Uterus (tissue), 2 donors: ENCODE results near the gene DCUN1D2.

Experiments
- POLR2A ChIP-seq, 2 donors: fragments of 450-650 bp; IDR thresholded peaks; one replicate each; pipeline ENCODE4 v1.6.1; 2016; ENCODE audit warnings: antibody characterized with exemption in 2 of 2, mild to moderate bottlenecking in 1 of 2, moderate library complexity in 1 of 2
- TF ChIP-seq, protein P1 (sequence below), 4 experiments: fragments of 200-600 bp in 2 of 4; fragments of 450-650 bp in 2 of 4; sonication (generic) in 2 of 4; IDR thresholded peaks; one replicate each; pipeline ENCODE4 v1.5.1; 2016 to 2019; ENCODE audit warnings: antibody characterized with exemption in 4 of 4, mild to moderate bottlenecking in 2 of 4, moderate library complexity in 1 of 4

GRCh38 chr13:113471844-113472243 is 18.7 kb downstream of the DCUN1D2 start:
- TF ChIP-seq, protein P1, sequence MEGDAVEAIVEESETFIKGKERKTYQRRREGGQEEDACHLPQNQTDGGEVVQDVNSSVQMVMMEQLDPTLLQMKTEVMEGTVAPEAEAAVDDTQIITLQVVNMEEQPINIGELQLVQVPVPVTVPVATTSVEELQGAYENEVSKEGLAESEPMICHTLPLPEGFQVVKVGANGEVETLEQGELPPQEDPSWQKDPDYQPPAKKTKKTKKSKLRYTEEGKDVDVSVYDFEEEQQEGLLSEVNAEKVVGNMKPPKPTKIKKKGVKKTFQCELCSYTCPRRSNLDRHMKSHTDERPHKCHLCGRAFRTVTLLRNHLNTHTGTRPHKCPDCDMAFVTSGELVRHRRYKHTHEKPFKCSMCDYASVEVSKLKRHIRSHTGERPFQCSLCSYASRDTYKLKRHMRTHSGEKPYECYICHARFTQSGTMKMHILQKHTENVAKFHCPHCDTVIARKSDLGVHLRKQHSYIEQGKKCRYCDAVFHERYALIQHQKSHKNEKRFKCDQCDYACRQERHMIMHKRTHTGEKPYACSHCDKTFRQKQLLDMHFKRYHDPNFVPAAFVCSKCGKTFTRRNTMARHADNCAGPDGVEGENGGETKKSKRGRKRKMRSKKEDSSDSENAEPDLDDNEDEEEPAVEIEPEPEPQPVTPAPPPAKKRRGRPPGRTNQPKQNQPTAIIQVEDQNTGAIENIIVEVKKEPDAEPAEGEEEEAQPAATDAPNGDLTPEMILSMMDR (IDR thresholded peaks at IDR 0.05): no peak
- no peak for TF ChIP-seq POLR2A (IDR thresholded peaks at IDR 0.05)
